ENCODE data around the gene CCN2.

- TF ChIP-seq CTCF (IDR thresholded peaks at IDR 0.05), result no peak
- TF ChIP-seq ZNF138 (CRISPR knock-in tag; conservative IDR thresholded peaks at IDR 0.05), result no peak
- TF ChIP-seq ESRRA (CRISPR knock-in tag; IDR thresholded peaks at IDR 0.05; ENCODE audit: borderline replicate concordance), result no peak
- no peak for TF ChIP-seq MAX (CRISPR knock-in tag; IDR thresholded peaks at IDR 0.05)
- no peak for TF ChIP-seq MLX (CRISPR knock-in tag; IDR thresholded peaks at IDR 0.05)
Measured at GRCh38 chr6:131981624-131981978, 30.4 kb upstream of the CCN2 start.
